Body of pancreas (tissue), 4 donors: ENCODE results near the gene CCDC160. TPM values are rescaled to one million over a fixed set of nuclear protein-coding genes. Genes with fewer than 3 reads are reported as not detected.

Experiments
- ATAC-seq: fragments of 150-250 bp; one replicate; pipeline ENCODE4 v1.9.1; 2016
- DNase-seq, 4 donors: peaks; one replicate each; pipeline ENCODE4 v3.0.0-alpha.2; 2019
- H3K27ac ChIP-seq, 4 donors: fragments of 200-600 bp; sonication (generic); 1 replicate in 3 of 4; 2 replicates in 1 of 4; pipeline versions ENCODE4 v1.5.1 to v1.6.1; 2016 to 2019; ENCODE audit warnings: mild to moderate bottlenecking in 1 of 4, mixed read lengths in 1 of 4, moderate library complexity in 1 of 4
- H3K27me3 ChIP-seq, 2 donors: fragments of 200-600 bp; sonication (generic); one replicate each; pipeline ENCODE4 v1.6.0; 2016; ENCODE audit warnings: mild to moderate bottlenecking in 1 of 2
- H3K36me3 ChIP-seq, 2 donors: fragments of 200-600 bp; sonication (generic); replicated peaks in 1 of 2; 2 replicates each; pipeline ENCODE4 v1.5.1; 2016; ENCODE audit warnings: low read depth in 2 of 2; ENCODE audit not compliant: insufficient read depth in 1 of 2
- H3K4me1 ChIP-seq: fragments of 200-600 bp; sonication (generic); one replicate; pipeline ENCODE4 v1.6.0; 2016
- H3K4me3 ChIP-seq, 2 donors: fragments of 200-600 bp; sonication (generic); 1 replicate in 1 of 2; 2 replicates in 1 of 2; pipeline ENCODE4 v1.5.1; 2016 to 2019
- H3K9me3 ChIP-seq, 3 donors: fragments of 200-600 bp; sonication (generic); 1 replicate in 2 of 3; 2 replicates in 1 of 3; pipeline ENCODE4 v1.5.1; 2016
- CTCF ChIP-seq, 7 experiments: fragments of 450-650 bp in 4 of 7; fragments of 200-600 bp in 3 of 7; sonication (generic) in 3 of 7; IDR thresholded peaks; one replicate each; pipeline ENCODE4 v1.5.1; 2016 to 2019; ENCODE audit warnings: antibody characterized with exemption in 7 of 7
- POLR2A ChIP-seq, 3 donors: fragments of 450-650 bp; IDR thresholded peaks; one replicate each; pipeline ENCODE4 v1.6.1; 2016; ENCODE audit warnings: antibody characterized with exemption in 3 of 3, mild to moderate bottlenecking in 2 of 3
- WGBS, 2 donors: methylation state at CpG; one replicate each; pipeline ENCODE4 v1.1.5; 2017; 5-methylcytosine and 5-hydroxymethylcytosine counted together
- intact Hi-C: fragments of 100-400 bp; cut with DNase I; formaldehyde crosslinking; loops from one replicate; pipeline ENCODE4 v1.15.1; 2023
- total RNA-seq, 2 donors: library from RNA; depleted of rRNA; stranded (reverse); fragments of >200 nt; gene quantifications; one replicate each; pipeline ENCODE4 v1.1.0, GENCODE V29; 2016

CCDC160 gene
- not detected for total RNA-seq

GRCh38 chrX:134236626-134237614 lies at the start of gene CCDC160:
Gene CCDC160, plus strand, starts transcription at chrX:134237182. Its CDS starts 7,619 bp downstream, at chrX:134244801.
- intact Hi-C loops: no loop called here
- Histone ChIP-seq H3K4me1 (no peaks in the 10 kb centered on the region), H3K36me3 (no peaks in the 10 kb centered on the region), H3K9me3 (no peaks in the 10 kb centered on the region), H3K27ac (peak within 1 kb of the TSS in 1 of 4 donors; percentile 61), H3K4me3 (peak within 1 kb of the TSS; percentile 8 to 41), H3K27me3 (no peaks in the 10 kb centered on the region)
- ATAC-seq: peak; percentile 81
- TF ChIP-seq CTCF (IDR thresholded peaks at IDR 0.05): no peak
- TF ChIP-seq POLR2A (IDR thresholded peaks at IDR 0.05): no peak
- 9 to 87% methylated on average over 3 to 40 of the region's 70 CpGs for WGBS, 2 donors
- DNase-seq: peak; percentile 63 to 74 (median 70)

GRCh38 chrX:134191281-134191680 lies 45.7 kb upstream of the CCDC160 start:
- intact Hi-C loops: no loop called here
- TF ChIP-seq CTCF (IDR thresholded peaks at IDR 0.05) (no peak), POLR2A (IDR thresholded peaks at IDR 0.05) (no peak)
- no peak overlapping the region for H3K4me3 ChIP-seq

GRCh38 chrX:134194915-134195314 lies 42.1 kb upstream of the CCDC160 start:
- Histone ChIP-seq H3K27ac (no peak overlapping the region), H3K36me3 (no peaks in the 10 kb centered on the region), H3K4me3 (no peak overlapping the region), H3K27me3 (no peaks in the 10 kb centered on the region), H3K9me3 (no peaks in the 10 kb centered on the region), H3K4me1 (no peaks in the 10 kb centered on the region)
- no peak for TF ChIP-seq CTCF (IDR thresholded peaks at IDR 0.05)
- TF ChIP-seq POLR2A (IDR thresholded peaks at IDR 0.05): no peak
- WGBS, 2 donors: 74 to 75% methylated on average over 6 of the region's 6 CpGs
- ATAC-seq (no peak), DNase-seq (no peak)
- intact Hi-C loops: no loop called here

More at GRCh38 chrX:134191281-134191680, 45.7 kb upstream of the CCDC160 start:
- Histone ChIP-seq H3K27ac (no peak overlapping the region), H3K36me3 (no peaks in the 10 kb centered on the region), H3K27me3 (no peaks in the 10 kb centered on the region), H3K9me3 (no peaks in the 10 kb centered on the region), H3K4me1 (no peaks in the 10 kb centered on the region)
- no peak for ATAC-seq
- 32 to 48% methylated on average over 2 of the region's 2 CpGs for WGBS, 2 donors
- DNase-seq: no peak

- Histone ChIP-seq H3K4me3 (no peak overlapping the region), H3K36me3 (no peaks in the 10 kb centered on the region), H3K27ac (no peak overlapping the region), H3K4me1 (no peaks in the 10 kb centered on the region), H3K9me3 (no peaks in the 10 kb centered on the region), H3K27me3 (no peaks in the 10 kb centered on the region)
- TF ChIP-seq CTCF (IDR thresholded peaks at IDR 0.05) (no peak), POLR2A (IDR thresholded peaks at IDR 0.05) (no peak)
- 0 to 17% methylated on average over 1 of the region's 1 CpG for WGBS, 2 donors
- DNase-seq (no peak), ATAC-seq (no peak)
- intact Hi-C loops: no loop called here
Observed at GRCh38 chrX:134202561-134202960, 34.4 kb upstream of the CCDC160 start.
